Mesothelial cell of epicardium (in vitro differentiated cells): Measurements from ENCODE around the gene OPTC. TPM values are rescaled to one million over a fixed set of nuclear protein-coding genes. Genes with fewer than 3 reads are reported as not detected.

Experiments
- DNase-seq, 2 experiments: peaks; one replicate each; pipeline ENCODE4 v3.0.0; 2021; ENCODE audit warnings: low spot score in 2 of 2; ENCODE audit not compliant: unreplicated experiment in 2 of 2
- H3K27ac Mint-ChIP-seq: 2 replicates; pipeline ENCODE4 v1.8.0; 2021; ENCODE audit warnings: mixed read lengths
- H3K27me3 Mint-ChIP-seq: 2 replicates; pipeline ENCODE4 v1.8.0; 2021; ENCODE audit warnings: low read depth, mixed read lengths
- H3K36me3 Mint-ChIP-seq: 2 replicates; pipeline ENCODE4 v1.8.0; 2021; ENCODE audit warnings: mixed read lengths
- H3K4me1 Mint-ChIP-seq: 2 replicates; pipeline ENCODE4 v1.8.0; 2021; ENCODE audit warnings: mixed read lengths
- H3K4me3 Mint-ChIP-seq: 2 replicates; pipeline ENCODE4 v1.8.0; 2021; ENCODE audit warnings: mild to moderate bottlenecking, moderate library complexity, mixed read lengths
- H3K9me3 Mint-ChIP-seq: 2 replicates; pipeline ENCODE4 v1.8.0; 2021; ENCODE audit warnings: mixed read lengths
- CTCF ChIP-seq: fragments of 200-600 bp; sonication (generic); IDR thresholded peaks from one replicate; pipeline ENCODE4 v1.5.0; 2021; ENCODE audit warnings: antibody characterized with exemption; ENCODE audit not compliant: unreplicated experiment
- total RNA-seq: library from RNA; stranded (reverse); gene quantifications from 3 replicates; pipeline ENCODE4 v1.2.1, GENCODE V29; 2021

OPTC gene
- total RNA-seq, 1 donor from 2014 or later, result not detected

- H3K4me1 Mint-ChIP-seq, result peaks cover 38% of the 10 kb centered on the region
- H3K27me3 Mint-ChIP-seq, result peaks cover 5% of the 10 kb centered on the region
- no peaks in the 10 kb centered on the region for H3K9me3 Mint-ChIP-seq
- TF ChIP-seq CTCF, result no peak
- H3K4me3 Mint-ChIP-seq, result no peak overlapping the region
- no peak for DNase-seq
- H3K36me3 Mint-ChIP-seq, result peaks cover 2% of the 10 kb centered on the region
- no peak overlapping the region for H3K27ac Mint-ChIP-seq
Measured at GRCh38 chr1:203462878-203463277, 31.1 kb upstream of the OPTC start.

- Mint-ChIP-seq H3K36me3 (no peaks in the 10 kb centered on the region), H3K27me3 (peaks cover 5% of the 10 kb centered on the region), H3K9me3 (no peaks in the 10 kb centered on the region), H3K27ac (peak overlapping the region; percentile 17), H3K4me3 (no peak overlapping the region), H3K4me1 (peaks cover 38% of the 10 kb centered on the region)
- DNase-seq, result no peak
- no peak for TF ChIP-seq CTCF
Measured at GRCh38 chr1:203463469-203464062, 30.4 kb upstream of the OPTC start.

GRCh38 chr1:203464226-203464625 is 29.7 kb upstream of the OPTC start:
- Mint-ChIP-seq H3K36me3 (no peaks in the 10 kb centered on the region), H3K4me3 (no peak overlapping the region), H3K4me1 (peaks cover 38% of the 10 kb centered on the region), H3K27ac (no peak overlapping the region), H3K27me3 (peaks cover 5% of the 10 kb centered on the region), H3K9me3 (no peaks in the 10 kb centered on the region)
- TF ChIP-seq CTCF, result no peak
- no peak for DNase-seq

GRCh38 chr1:203464743-203465142 is 29.2 kb upstream of the OPTC start:
- H3K4me1 Mint-ChIP-seq, result peaks cover 38% of the 10 kb centered on the region

GRCh38 chr1:203465146-203465798 is 28.7 kb upstream of the OPTC start:
- TF ChIP-seq CTCF, result no peak
- Mint-ChIP-seq H3K4me3 (no peak overlapping the region), H3K36me3 (no peaks in the 10 kb centered on the region), H3K4me1 (peaks cover 43% of the 10 kb centered on the region), H3K27me3 (peaks cover 5% of the 10 kb centered on the region), H3K9me3 (no peaks in the 10 kb centered on the region), H3K27ac (peak overlapping the region; percentile 94)
- DNase-seq, result no peak

More at GRCh38 chr1:203464743-203465142, 29.2 kb upstream of the OPTC start:
- no peaks in the 10 kb centered on the region for H3K9me3 Mint-ChIP-seq
- H3K36me3 Mint-ChIP-seq, result no peaks in the 10 kb centered on the region
- peaks cover 5% of the 10 kb centered on the region for H3K27me3 Mint-ChIP-seq
- no peak overlapping the region for H3K27ac Mint-ChIP-seq
- no peak overlapping the region for H3K4me3 Mint-ChIP-seq
- no peak for TF ChIP-seq CTCF
- no peak for DNase-seq
